GM19467 (cell line): Measurements from ENCODE around the gene PRKCE.

Source experiments
- ATAC-seq: cut with Tn5 transposase; IDR thresholded peaks from one replicate; pipeline ENCODE4 v1.9.1; 2021; ENCODE audit warnings: mild to moderate bottlenecking, moderate library complexity; ENCODE audit not compliant: unreplicated experiment

Gene PRKCE

DNA sequence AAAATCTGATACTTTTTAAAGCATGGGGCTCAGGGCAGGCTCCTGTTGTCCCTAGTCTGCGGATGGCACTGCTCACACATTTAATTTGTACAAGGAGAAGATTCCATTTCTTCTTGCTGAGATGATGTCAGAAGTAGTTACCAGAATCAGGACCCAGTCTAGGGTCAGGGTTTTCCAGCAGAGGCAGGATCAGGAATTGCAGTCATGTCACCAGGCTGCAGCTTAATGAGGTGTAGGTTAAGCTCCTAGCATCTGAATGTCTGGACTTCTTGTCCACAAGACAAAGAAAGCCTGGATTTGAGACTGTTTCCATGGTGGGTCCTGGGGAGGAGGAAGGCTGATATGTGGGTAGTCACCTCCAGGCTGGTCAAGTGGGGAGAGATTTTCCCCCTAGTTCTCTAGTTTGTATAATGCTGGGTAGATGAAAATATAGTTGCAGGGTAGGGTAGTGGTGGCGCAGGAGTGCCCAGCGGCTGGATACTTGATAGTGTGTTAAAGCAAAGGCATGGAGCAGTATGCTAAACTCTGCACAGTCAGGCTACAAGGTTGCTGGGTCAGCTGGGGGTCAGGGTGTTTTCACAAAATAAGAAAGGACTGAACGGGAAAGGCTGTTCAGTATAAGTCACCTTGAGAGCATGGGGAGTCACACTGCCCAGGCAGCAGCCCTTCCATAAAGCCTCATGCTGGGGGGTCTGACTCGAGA lies 148.4 kb downstream of the PRKCE start:
- no peak for ATAC-seq

DNA sequence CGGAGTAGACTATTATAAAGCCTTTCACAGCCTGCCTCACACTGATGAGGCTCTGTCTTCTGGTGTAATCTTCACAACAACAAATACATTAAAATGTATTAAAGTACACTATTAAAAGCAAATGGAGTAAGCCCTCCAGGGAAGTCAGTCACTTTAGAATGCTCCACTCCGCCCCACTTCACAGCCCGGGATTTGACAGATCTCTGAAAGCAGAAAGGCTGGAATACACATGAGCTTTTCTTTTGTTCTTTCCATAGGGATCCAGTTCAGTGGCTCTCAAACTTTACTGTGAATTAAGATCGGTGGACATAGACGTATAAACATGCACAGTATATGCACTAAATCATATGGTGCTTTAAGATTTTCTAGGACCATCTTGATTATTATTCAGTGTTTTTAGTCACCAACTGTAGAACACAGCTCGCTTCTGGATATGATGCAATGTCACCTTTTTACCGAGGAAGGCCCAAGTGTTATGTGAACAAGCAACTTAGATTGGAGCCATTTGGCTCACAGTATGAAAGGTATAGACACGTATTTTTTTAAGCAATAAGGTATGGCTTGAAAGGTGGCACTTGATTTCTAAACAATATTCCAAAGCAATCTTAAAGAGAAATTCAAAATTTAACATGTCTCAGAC lies 151.1 kb downstream of the PRKCE start:
- no peak for ATAC-seq

DNA sequence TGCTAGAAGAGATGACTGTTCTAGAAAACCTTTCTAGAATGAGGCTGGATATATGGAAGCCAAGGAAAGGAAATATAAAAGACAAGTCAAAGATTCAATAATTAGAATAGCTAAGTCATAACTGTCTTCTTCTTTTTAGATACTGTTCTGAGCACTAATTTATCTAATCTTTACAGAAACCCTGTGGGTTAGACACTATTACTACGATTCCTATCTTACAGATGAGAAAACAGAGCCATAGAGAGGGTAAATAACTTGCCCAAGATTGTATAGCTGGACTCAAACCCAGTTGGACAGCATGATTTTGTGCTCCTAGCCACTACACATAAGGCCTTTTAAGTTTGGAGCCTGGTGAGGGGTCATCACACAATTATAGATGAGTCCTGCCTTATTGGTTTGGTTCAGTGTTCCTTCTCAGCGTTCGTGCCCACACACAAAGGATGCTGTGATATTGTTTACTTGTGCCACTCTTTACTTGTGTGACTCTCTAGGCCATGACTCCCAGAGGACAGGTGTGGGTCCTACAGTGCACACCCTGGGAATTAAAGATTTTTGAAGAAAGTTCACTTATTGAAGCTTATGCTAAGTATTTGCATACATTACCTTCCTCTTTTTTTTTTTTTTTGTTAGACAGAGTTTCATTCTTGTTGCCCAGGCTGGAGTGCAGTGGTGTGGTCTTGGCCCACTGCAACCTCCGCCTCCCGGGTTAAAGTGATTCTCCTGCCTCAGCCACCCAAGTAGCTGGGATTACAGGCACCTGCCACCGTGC lies 153.7 kb downstream of the PRKCE start:
- ATAC-seq = no peak

DNA sequence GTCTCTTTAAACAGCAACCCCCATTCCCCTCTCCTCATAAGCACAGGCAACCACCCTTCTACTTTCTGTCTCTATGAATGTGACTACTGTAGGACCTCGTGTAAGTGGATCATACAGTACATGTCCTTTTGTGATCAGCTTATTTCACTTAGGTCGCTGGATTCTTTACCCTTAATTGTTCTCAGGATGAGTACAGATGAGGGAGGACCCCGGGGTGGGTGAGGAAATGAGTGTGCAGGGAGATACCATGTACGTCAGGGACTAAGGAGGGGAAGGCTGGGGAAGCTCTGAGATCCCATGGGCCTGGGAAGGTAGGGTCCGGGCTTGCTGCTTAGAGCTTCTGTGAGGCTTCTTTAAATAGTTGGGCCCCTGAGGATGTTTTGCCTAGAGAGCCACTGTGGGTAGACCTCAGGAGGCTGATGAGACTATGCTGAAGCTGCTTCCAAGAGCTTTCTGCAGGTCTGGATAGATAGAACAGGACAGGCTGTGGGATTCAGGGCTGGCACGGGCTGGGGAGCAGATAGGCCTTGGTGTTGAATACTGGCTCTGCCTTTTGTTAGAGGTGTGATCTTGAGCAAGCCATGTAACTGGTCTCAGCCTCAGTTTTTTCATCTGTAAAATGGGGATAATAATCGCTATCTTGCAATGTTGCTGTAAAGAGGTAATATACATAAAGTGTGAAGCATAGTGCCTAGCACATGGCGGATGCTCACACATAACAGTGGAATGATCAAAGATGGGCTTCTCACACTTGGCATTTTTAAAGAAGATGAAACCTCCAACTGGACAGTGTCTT lies 155.3 kb downstream of the PRKCE start:
- ATAC-seq = no peak

DNA sequence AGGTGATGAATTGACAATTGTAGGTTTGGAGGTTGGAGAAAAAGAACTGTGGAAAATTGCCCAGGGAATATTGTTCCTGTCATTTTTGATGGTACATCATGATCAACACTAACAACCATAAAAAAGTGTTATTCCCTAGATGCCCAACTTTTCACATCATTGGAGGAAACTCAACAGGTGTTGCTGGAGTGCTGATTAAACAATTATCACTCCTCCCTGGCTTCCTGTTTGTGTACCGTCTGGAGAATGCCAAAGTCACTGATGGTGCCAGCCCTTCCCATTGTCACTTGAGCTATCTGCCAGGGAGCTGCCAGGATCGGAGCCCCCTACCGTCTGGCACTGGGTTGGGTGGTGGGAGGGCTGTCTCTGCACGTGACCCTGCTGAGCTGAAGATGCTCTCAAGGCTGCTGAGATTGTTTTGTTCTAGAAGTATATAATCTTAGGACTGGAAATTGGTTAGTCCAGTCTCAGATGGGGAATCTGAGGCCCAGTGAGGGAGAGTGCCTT lies 156.9 kb downstream of the PRKCE start:
- ATAC-seq = no peak

DNA sequence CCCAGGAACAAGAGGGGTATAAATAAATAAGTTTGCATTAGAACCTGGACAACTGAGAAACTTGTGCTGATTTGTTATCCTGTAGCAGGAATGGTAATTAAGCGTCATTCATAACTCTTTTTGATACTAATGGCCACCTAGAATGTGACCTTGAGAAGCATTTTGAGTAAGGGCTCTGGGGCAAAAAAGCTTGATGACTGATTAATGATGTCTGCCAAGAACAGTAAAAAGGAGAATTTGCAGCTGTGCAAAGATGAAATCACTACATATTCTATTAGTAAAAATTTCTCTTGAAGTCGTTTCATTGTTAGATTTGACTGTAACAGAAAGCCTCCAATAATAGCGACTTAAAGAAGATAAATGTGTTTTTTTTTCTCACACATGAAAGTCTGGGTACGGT lies 157.7 kb downstream of the PRKCE start:
- ATAC-seq = no peak

DNA sequence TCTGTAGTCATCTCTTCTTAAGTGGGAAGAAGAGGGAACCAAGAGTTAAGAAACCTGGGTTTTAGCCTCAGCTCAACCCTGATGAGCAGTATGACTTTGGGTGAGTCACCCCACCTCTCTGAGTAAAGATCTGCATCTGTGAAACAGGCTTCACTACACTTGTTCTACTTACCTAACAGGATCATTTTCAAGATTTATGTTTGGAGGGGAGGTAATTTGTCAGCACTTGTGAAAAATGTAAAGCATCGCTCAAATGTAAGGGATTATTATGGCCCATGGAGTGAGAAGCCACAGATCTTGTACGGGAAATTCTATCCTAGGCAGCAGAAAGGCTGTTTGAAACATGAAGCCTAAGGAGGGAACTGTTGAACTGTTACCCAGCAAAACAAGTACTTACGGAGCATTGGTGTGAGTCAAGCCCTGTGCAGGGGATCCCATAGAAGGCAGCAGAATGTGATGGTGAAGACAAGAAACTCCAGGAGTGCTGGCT lies 160.6 kb downstream of the PRKCE start:
- no peak for ATAC-seq

DNA sequence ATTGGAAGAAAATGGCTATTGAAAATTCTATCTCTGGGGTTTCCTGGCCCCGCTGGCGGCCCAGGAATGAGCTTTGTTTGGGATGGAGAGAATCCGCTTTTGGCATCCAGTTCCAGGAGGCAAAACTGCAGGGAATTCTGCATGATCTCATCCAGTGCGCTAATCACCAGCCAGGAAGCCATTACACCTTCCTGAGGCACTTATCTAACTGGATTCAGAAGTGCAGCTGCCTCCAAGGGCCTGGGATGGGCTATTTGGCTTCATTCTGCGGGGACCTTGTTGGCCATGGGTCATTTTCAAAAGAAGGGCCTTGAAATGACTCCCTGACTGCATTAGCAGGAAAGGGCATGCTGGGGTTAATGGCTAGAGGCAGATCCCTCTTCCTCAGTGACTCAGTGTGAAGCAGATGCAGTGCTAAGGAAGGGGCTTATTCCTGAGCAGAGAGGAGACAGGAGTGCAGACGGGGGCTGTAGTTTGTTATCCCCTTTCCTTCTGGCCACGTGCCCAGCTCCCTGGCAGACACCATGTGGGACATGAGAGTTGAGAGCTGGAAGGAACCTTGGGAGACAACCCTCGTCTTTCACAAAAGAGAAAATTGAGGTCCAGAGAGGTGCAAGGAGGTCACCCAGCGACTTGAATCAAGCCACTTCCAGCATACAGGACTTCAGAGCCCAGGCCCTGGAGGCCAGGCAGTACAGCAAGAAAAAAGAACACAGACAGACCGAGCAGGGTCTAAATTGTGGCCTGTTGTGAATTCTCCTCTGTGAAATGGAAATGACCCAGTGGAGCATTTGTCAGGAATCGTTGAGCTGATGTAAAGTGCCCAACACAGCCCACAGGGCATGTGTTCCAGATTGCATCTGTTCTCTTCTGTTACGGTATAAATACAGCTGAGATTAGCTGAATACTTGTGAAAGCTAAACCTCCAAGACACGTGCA lies 161.8 kb downstream of the PRKCE start:
- ATAC-seq = no peak

DNA sequence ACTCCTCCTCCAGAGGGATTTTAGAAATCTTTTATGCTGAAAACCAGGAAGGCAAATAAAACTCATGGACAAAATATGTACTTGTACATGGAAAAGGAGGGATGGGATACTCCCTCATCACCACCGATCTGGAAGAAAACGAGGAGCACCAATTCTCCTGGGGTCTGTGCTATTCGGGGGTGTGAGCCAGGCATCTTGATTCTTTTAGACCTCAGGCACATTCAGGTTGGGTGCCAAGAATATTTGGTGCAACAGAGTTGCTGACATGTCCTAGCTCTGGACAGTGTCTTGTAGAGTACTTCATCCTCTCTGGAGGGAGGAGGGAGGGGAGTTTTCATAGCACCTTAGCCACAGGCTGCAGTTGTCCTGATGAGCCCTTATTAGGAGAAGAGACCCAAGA lies 163.0 kb downstream of the PRKCE start:
- no peak for ATAC-seq

DNA sequence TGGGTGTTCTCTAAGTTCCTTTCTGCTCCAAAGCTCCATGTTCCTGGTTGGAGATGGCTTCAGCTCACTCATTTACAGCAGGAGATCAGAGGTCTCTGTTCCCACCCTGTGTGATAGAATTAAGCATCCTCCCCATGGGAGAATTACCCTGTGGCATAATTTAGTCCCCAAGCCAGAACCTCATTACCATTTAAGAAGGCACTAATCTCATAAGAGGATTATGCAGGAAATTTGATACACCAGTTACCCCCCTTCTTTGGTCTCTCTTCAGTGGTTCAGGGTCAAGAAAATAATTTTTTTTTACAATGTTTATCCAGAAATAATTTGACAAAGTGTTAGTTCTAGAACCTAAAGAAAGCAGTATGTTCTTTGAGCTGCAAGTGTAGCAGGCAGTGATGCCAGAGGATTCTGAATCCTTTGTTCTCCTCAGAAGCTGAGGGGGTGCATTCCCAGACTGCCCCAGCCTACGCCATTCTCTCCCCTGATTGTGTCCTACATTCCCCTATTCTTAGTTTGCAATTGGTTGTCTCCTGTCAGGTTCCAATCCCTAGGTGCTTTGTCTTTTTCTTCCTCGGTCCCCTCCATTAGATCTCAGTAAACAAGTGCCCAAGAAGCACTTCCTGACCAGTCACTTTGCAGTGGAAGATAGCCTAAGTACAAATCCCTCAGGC lies 163.6 kb downstream of the PRKCE start:
- ATAC-seq = no peak

DNA sequence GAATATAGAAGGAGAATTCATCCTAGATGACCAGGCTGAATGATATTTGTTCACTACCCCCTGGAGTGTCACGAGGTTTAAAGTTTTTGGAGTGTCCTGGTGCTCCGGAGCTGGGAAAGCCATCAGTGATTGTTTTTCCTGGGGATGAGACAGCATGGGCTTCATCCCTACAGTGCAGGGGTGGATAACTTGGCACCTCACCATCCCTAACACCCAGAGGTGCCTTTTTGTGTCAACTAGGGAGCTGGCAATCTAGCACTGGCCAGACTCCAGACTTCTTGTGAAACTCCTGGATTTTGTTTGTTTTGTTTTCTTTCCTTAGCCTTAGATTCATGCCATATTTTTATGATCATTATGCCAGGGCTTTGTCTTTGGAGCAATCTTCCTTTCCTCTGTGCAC lies 164.8 kb downstream of the PRKCE start:
- ATAC-seq = no peak

DNA sequence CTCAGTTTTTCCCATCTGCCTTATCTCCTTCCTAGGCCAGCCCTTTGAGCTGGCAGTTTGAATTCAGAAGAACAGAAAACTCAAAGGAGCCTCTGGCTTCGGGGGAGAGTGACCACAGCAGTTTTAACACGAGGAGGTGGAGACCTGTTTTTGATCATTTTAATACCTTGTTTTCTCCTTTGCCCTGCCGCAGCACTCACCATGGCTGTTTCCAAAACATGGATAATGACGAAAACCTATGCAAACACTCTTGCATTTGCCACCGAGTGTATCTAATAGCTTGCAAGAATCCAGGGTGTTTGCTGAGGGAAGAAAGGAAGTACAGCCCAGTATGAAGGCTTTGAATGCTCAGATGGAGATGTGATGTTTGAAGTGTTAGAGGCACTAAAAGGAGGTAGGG lies 167.1 kb downstream of the PRKCE start:
- ATAC-seq = no peak

DNA sequence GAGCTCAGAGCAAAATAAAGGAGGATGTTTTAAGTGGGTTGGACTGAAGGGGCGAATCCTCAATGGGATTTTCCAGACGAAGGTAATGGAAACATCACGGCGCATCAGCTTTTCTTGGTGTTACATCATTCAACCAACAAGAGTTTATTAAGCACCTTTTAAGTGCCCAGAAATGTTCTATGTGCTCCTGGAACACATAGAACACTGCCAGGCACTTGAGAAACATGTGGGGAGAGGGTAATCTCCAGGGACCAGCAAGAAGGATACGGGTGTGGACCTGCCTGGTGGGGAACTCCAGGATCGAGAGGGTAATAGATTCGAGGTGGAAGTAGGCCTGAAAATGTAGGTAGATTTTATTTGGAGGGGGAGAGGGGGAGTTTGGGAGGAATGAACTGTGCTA lies 168.6 kb downstream of the PRKCE start:
- no peak for ATAC-seq

DNA sequence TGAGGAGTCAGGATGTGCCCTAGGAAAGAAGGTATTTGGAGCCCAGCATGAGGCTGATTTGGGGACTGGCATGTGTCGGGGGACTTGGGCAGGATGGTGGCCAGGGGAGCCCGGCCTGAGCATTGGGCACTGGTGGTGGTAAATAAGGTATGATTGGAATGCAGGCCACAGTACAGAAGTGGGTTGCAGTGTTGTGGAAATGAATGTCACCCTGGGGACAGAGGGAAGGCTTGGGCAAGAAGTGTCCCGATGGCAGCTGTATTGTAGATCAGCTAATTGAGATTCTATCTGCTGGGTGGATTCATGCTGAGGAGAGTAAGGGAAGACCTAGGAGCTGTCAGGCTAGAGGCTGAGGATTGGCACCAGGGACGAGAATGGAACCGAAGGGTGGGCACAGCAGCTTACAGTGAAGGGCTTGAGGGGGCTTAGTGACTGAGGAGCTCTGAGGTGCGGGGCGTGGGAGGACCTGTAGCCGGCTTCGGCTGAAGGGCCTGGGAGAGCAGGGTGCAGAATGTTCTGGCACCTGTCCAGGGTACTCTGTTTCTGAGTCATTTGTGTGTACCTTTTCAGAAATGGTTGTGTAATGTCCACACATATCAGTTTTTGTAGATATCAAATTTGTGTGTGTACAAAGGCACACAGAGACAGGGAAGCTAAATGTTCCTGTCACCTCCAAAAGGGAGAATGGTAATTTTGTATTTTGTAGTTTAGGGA lies 170.2 kb downstream of the PRKCE start:
- no peak for ATAC-seq

DNA sequence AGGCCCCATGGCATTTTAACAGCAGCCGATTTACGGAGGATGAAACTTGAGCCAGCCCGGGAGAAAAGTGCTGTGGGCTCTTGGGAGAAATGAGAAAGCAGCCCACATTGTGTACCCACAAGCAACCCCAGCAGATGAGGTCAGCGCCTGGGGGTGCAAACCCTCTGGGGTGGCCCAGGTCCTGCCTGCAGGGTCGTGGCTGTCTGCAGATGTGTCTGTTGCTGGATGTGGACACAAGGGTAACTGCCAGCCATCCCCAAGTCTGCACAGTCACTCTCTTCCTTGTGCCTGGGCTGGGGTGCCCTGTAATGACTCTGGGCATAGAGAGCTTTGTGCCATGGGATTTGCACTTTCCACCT lies 170.8 kb downstream of the PRKCE start:
- ATAC-seq = no peak

DNA sequence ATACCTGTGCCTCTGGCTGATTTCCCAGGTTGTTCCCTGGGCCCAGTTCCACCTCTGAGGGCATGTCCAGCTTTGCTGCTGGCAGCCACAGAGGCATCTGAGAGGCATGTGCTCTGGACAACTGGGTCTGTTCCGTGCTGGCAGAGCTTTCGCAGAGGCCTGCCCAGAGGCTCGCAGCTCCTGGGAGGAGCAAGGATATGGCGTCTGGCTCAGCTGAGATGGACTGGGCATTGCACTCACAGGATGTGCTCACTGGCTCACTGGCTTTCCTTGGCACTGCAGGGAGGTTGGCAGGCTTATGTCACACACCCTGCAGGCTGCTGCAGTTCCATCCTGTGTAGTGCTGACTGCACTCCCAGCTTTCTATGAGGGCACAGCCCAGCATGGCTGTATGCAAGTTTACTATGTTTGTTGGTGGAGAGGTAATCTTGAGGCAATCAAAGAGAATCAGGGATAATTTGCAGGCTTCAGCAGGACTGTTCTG lies 172.3 kb downstream of the PRKCE start:
- no peak for ATAC-seq

DNA sequence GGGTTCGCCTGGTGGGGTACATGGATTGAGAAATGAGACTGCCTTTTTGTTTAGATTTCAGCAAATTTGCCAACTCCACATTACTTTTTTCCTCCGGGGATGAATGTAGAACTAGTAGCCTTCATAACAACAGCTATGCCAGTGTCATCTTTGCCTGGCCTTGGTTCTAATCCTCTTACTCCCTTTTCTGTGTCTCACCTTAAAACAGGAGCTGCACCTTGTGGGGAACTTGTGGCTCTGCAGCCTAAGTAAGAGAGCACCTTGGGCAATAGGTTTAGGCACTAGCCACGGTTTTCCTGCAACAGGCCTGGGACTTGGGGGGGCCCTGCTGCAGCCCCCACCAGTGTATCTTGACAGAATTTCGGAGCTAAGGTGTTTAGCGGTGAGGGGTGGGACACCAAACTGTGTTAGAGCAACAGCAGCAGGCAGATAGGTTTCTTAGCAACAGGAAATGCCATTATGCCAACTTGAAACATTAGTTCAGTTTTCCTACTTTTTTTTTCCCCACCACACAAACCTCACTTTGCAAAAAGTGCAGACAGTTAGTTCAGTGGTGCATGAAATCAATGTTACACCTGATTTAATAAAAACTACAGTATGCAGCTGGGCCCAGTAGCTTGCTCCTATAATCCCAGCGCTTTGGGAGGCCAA lies 173.7 kb downstream of the PRKCE start:
- ATAC-seq = no peak

DNA sequence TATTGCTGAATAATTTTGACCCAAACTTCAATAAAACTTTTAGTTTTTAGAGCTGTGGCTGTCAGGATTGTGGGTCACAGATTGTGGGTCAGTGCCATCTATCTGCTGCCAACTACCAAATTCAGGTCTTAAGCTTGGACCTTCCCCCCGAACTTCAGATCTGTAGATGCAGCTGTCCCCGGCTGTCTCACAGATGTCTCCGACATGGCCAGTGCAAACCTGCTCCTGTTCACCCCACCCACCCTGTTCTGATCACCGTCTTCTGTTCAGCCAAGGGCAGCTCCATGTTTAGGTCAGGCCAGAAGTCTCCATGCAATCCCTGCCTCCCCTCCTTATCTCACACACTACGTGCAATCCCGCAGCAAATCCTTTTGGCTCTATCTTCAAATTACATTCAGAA lies 175.0 kb downstream of the PRKCE start:
- no peak for ATAC-seq
